Upper lobe of left lung (tissue), 4 donors: ENCODE data around the gene RBMS1.

Source experiments
- CTCF ChIP-seq, 6 experiments: fragments of 450-650 bp in 4 of 6; fragments of 200-600 bp in 2 of 6; sonication (generic) in 2 of 6; IDR thresholded peaks; one replicate each; pipeline ENCODE4 v1.5.1; 2016 to 2019; ENCODE audit warnings: antibody characterized with exemption in 6 of 6
- POLR2A ChIP-seq, 4 donors: fragments of 450-650 bp; IDR thresholded peaks; one replicate each; pipeline ENCODE4 v1.5.1; 2016 to 2017; ENCODE audit warnings: antibody characterized with exemption in 4 of 4, mild to moderate bottlenecking in 2 of 4
- POLR2AphosphoS5 ChIP-seq, 2 donors: sonication (generic); formaldehyde crosslinking; IDR thresholded peaks; one replicate each; pipeline ENCODE4 v1.5.1; 2017; ENCODE audit warnings: antibody characterized with exemption in 2 of 2

- no peak for TF ChIP-seq CTCF (IDR thresholded peaks at IDR 0.05)
- TF ChIP-seq POLR2A (IDR thresholded peaks at IDR 0.05) = no peak
- TF ChIP-seq POLR2AphosphoS5 (IDR thresholded peaks at IDR 0.05) = no peak
Observed at GRCh38 chr2:160252900-160253299, 240.7 kb downstream of the RBMS1 start.
